Measurements from ENCODE around the gene EXOC3L1. TPM values are rescaled to one million over a fixed set of nuclear protein-coding genes. Genes with fewer than 3 reads are reported as not detected.

Gene EXOC3L1
- total RNA-seq, 1 experiment from 2014 or later: 0.30 TPM

GRCh38 chr16:67156143-67156844 lies 33.6 kb downstream of the EXOC3L1 start:
- RAD21 ChIA-PET (ENCODE audit: low non-redundant PET in 1 of 2, low total read pairs in 2 of 2, uncharacterized antibody in 2 of 2, unreplicated experiment in 2 of 2): interaction anchor here (0.6 to 1.5 kb wide), 4 partner anchors 68 to 143 kb away, joined by 4 to 19 read pairs (median 8); no protein-coding TSS in a partner anchor
- intact Hi-C loops (cut with micrococcal nuclease): loop anchor here (5.0 kb wide), 1 partner anchor 204 kb away; no protein-coding TSS in a partner anchor
- no peak overlapping the region for H3K4me3 ChIP-seq (replicated peaks in 1 of 2; ENCODE audit: low read depth in 1 of 2, low read length in 2 of 2)
- TF ChIP-seq, protein P1, sequence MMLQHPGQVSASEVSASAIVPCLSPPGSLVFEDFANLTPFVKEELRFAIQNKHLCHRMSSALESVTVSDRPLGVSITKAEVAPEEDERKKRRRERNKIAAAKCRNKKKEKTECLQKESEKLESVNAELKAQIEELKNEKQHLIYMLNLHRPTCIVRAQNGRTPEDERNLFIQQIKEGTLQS (IDR thresholded peaks at IDR 0.05): no peak
- TF ChIP-seq EGR1 (IDR thresholded peaks at IDR 0.05; ENCODE audit: low read depth): no peak
- no peak for TF ChIP-seq EZH2phosphoT487 (IDR thresholded peaks at IDR 0.05; ENCODE audit: borderline replicate concordance)
- TF ChIP-seq JUND (IDR thresholded peaks at IDR 0.05): no peak
- no peak for TF ChIP-seq ZNF274 (IDR thresholded peaks at IDR 0.05; ENCODE audit: low read depth, low read length)
- TF ChIP-seq ELF1 (IDR thresholded peaks at IDR 0.05; ENCODE audit: borderline replicate concordance, low read depth): no peak
- no peak for TF ChIP-seq CTCF (IDR thresholded peaks at IDR 0.05 in 2 of 3, conservative IDR thresholded peaks at IDR 0.05 in 1 of 3; ENCODE audit: borderline replicate concordance in 1 of 3, insufficient read depth in 1 of 3, low read depth in 2 of 3, low read length in 2 of 3)
- no peak for TF ChIP-seq CEBPB (IDR thresholded peaks at IDR 0.05; ENCODE audit: low read depth)
- no peak for TF ChIP-seq CBX3 (IDR thresholded peaks at IDR 0.05; ENCODE audit: low read depth)
- no TSS peak for BruUV-seq (replicated peaks)
- no peak overlapping the region for H3K9ac ChIP-seq (ENCODE audit: low read length)
- no peaks in the 10 kb centered on the region; the same call in 1 of the 2 replicates for H3K79me2 ChIP-seq (ENCODE audit: insufficient read depth, low read length)
- peaks cover 6 to 35% of the 10 kb centered on the region in 2 experiments for H3K4me1 ChIP-seq (ENCODE audit: control insufficient read depth in 1 of 2, insufficient read depth in 2 of 2, low read length in 2 of 2)
- no peaks in the 10 kb centered on the region for H3K27me3 ChIP-seq (ENCODE audit: insufficient read depth, low read length)
- CTCF ChIA-PET: interaction anchor here (1.2 to 5.8 kb wide), 10 partner anchors 13 to 261 kb away, joined by 3 to 79 read pairs (median 8); partner anchors contain the start of genes CES3 and NOL3
- POLR2A ChIA-PET: no interaction called here
- DNase-seq (ENCODE audit: low read depth, low spot score) (no peak), ATAC-seq (no peak)
- no peak overlapping the region for H2AFZ ChIP-seq (ENCODE audit: low read depth, low read length, poor library complexity, severe bottlenecking)
- no peak overlapping the region for H3K4me2 ChIP-seq (ENCODE audit: low read length)
- H3K27ac ChIP-seq (ENCODE audit: low read depth, low read length): no peak overlapping the region
- no peaks in the 10 kb centered on the region for H3K9me2 ChIP-seq (ENCODE audit: insufficient read depth)
- H4K20me1 ChIP-seq (ENCODE audit: insufficient read depth): no peaks in the 10 kb centered on the region
- no peaks in the 10 kb centered on the region for H3K36me3 ChIP-seq (ENCODE audit: control insufficient read depth in 1 of 2, insufficient read depth in 2 of 2, low read length in 2 of 2)
- no peaks in the 10 kb centered on the region for H3K9me3 ChIP-seq (ENCODE audit: control insufficient read depth in 1 of 2, insufficient read depth in 1 of 2, low read depth in 1 of 2, low read length in 2 of 2)

All from HCT116 (cell line).